HEK293T (cell line): ENCODE data around the gene CCDC126.

Experiments used
- CTCF ChIA-PET: fragments of 350-600 bp; formaldehyde crosslinking; extraction: SDS; loops from one replicate; lab custom pipeline; 2021; ENCODE audit warnings: antibody characterized with exemption, inconsistent platforms; lab: Yijun Ruan, JAX
- POLR2A ChIA-PET: fragments of 350-600 bp; formaldehyde crosslinking; extraction: SDS; loops from one replicate; lab custom pipeline; 2020; ENCODE audit warnings: antibody characterized with exemption, inconsistent platforms; lab: Yijun Ruan, JAX
- DNase-seq: peaks from one replicate; pipeline ENCODE4 v3.0.0; 2012; ENCODE audit warnings: mixed read lengths; ENCODE audit errors: extremely low spot score
- ARNT ChIP-seq: fragments of 450-650 bp; IDR thresholded peaks from 2 replicates; pipeline ENCODE4 v1.6.1; 2017; ENCODE audit warnings: mild to moderate bottlenecking
- BHLHE40 ChIP-seq: fragments of 450-650 bp; IDR thresholded peaks from 2 replicates; pipeline ENCODE4 v1.6.1; 2016; ENCODE audit warnings: mild to moderate bottlenecking, moderate library complexity, borderline replicate concordance
- CTBP1 ChIP-seq: fragments of 450-650 bp; IDR thresholded peaks from 2 replicates; pipeline ENCODE4 v1.6.1; 2016; ENCODE audit warnings: borderline replicate concordance
- ELF4 ChIP-seq: fragments of 450-650 bp; IDR thresholded peaks from 2 replicates; pipeline ENCODE4 v1.6.1; 2017; ENCODE audit warnings: antibody characterized with exemption
- FOXA1 ChIP-seq: fragments of 450-650 bp; IDR thresholded peaks from 2 replicates; pipeline ENCODE4 v1.6.1; 2016; ENCODE audit warnings: mild to moderate bottlenecking
- FOXK2 ChIP-seq: fragments of 450-650 bp; IDR thresholded peaks from 2 replicates; pipeline ENCODE4 v1.6.1; 2016; ENCODE audit warnings: mild to moderate bottlenecking
- FOXM1 ChIP-seq: fragments of 450-650 bp; IDR thresholded peaks from 2 replicates; pipeline ENCODE4 v1.6.1; 2017; ENCODE audit warnings: mild to moderate bottlenecking, borderline replicate concordance
- HDGF ChIP-seq: fragments of 450-650 bp; IDR thresholded peaks from 2 replicates; pipeline ENCODE4 v1.6.1; 2017; ENCODE audit warnings: antibody characterized with exemption, borderline replicate concordance
- L3MBTL2 ChIP-seq: fragments of 450-650 bp; conservative IDR thresholded peaks from 2 replicates; pipeline ENCODE4 v1.6.1; 2016; ENCODE audit warnings: mild to moderate bottlenecking
- LEF1 ChIP-seq: fragments of 450-650 bp; IDR thresholded peaks from 2 replicates; pipeline ENCODE4 v1.6.1; 2017; ENCODE audit warnings: mild to moderate bottlenecking, borderline replicate concordance
- NFRKB ChIP-seq: fragments of 450-650 bp; IDR thresholded peaks from 2 replicates; pipeline ENCODE4 v1.6.1; 2016; ENCODE audit warnings: mild to moderate bottlenecking, moderate library complexity
- PKNOX1 ChIP-seq: fragments of 450-650 bp; IDR thresholded peaks from 2 replicates; pipeline ENCODE4 v1.6.1; 2016
- SP1 ChIP-seq: fragments of 450-650 bp; IDR thresholded peaks from 2 replicates; pipeline ENCODE4 v1.6.1; 2017
- SUZ12 ChIP-seq: fragments of 450-650 bp; IDR thresholded peaks from 2 replicates; pipeline ENCODE4 v1.6.1; 2016; ENCODE audit warnings: mild to moderate bottlenecking
- TARDBP ChIP-seq: fragments of 450-650 bp; IDR thresholded peaks from 2 replicates; pipeline ENCODE4 v1.6.1; 2016
- ZNF384 ChIP-seq: fragments of 450-650 bp; IDR thresholded peaks from 2 replicates; pipeline ENCODE4 v1.6.1; 2016

CCDC126 gene

DNA sequence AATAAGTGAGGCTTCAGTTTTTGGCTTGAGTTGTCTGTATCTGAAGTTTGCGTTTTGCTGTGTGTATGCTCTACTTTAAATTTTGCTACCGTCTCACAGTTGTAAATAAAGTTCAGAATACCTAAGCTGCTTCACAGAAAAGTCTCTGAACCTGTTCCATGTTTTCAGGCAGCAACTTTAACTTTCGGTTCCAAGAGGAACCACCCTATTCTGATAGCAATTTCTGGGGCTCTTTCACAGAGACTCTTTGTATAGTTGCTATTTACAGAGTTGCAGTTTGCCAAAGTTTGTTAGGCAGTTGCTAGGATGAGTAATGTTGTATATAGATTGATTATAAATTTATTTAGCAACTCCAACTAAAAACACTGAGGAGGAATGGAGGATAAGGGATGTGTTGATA lies 88.5 kb downstream of the CCDC126 start:
- CTCF ChIA-PET: interaction anchor here (1.1 kb wide), 1 partner anchor 85 kb away, joined by 6 read pairs; no protein-coding TSS in a partner anchor
- TF ChIP-seq SUZ12: no peak
- TF ChIP-seq ZNF384: no peak
- TF ChIP-seq ELF4: no peak
- TF ChIP-seq FOXM1: no peak
- no peak for TF ChIP-seq PKNOX1
- no peak for TF ChIP-seq FOXA1
- no peak for TF ChIP-seq FOXK2

DNA sequence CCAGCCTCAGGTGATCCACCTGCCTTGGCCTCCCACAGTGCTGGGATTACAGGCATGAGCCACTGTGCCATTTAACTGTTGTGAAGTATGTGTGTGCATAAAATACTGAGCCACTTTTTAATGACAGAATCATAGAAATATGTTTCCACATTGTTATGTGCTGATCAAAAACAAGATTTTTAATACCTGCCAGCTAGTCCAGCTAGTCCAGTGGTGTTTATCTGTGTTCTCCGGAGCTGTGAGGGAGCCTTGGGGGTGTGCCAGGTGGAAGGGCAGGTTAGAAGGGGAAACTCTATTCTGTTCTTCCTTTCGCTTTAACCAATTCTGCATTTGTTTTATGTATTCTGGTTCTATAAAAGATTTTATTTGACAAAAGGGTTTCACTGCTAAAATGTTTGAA lies 89.8 kb downstream of the CCDC126 start:
- TF ChIP-seq CTBP1 (no peak), BHLHE40 (no peak), SUZ12 (no peak), LEF1 (no peak), SP1 (no peak), ELF4 (no peak), NFRKB (no peak), FOXK2 (no peak), TARDBP (no peak), ARNT (no peak), PKNOX1 (no peak), L3MBTL2 (no peak), HDGF (no peak), FOXM1 (no peak), ZNF384 (no peak)
- POLR2A ChIA-PET: no interaction called here
- CTCF ChIA-PET: interaction anchor here (1.6 kb wide), 1 partner anchor 9 kb away, joined by 4 read pairs; no protein-coding TSS in a partner anchor
- no peak for DNase-seq

More for the DNA sequence above, 88.5 kb downstream of the CCDC126 start:
- no peak for DNase-seq
- POLR2A ChIA-PET: no interaction called here

DNA sequence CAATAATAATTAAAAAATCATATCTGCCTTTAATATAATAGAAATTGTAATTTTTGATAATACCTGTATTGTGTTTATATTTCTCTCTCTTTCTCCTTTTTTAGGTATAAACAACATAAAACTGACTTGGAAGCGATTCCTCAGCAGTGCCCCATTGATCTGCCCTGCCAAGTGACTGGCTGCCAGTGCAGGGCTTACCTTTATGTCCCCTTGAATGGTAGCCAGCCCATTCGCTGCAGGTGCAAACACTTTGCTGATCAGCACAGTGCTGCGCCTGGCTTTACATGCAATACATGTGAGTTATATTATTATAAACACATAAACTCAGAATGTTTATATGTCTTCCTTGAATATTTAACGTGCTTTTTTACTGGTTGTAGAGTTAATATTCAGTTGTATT lies 92.0 kb downstream of the CCDC126 start:
- no peak for DNase-seq

DNA sequence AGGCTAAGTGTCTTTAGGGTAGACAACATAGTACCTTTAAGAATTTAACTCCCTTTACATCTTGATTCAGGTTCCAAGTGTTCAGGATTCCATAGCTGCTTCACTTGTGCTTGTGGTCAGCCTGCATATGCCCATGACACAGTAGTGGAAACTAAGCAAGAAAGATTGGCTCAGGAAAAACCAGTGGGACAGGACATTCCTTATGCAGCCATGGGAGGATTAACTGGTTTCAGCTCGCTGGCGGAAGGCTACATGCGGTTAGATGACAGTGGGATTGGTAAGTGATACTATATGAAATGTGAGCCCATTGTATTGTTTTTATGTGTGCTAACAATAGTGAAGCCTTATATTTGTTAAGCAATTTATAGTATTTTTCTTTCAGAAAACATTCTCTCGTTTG lies 94.1 kb downstream of the CCDC126 start:
- ChIA-PET CTCF (interaction anchor here (0.6 kb wide), 1 partner anchor 11 kb away, joined by 3 read pairs; no protein-coding TSS in a partner anchor), POLR2A (no interaction called here)
- DNase-seq: no peak
- TF ChIP-seq CTBP1: no peak
- no peak for TF ChIP-seq BHLHE40
- no peak for TF ChIP-seq ZNF384
- TF ChIP-seq L3MBTL2: no peak
- no peak for TF ChIP-seq ARNT
- no peak for TF ChIP-seq FOXA1
- no peak for TF ChIP-seq FOXK2
- no peak for TF ChIP-seq PKNOX1
- no peak for TF ChIP-seq FOXM1
- no peak for TF ChIP-seq NFRKB
- TF ChIP-seq LEF1: no peak
- TF ChIP-seq SUZ12: no peak
- TF ChIP-seq ELF4: no peak
- TF ChIP-seq SP1: no peak

More for the DNA sequence above, 92.0 kb downstream of the CCDC126 start:
- ChIA-PET POLR2A (no interaction called here), CTCF (no interaction called here)
- no peak for TF ChIP-seq ZNF384
- no peak for TF ChIP-seq FOXM1
- TF ChIP-seq TARDBP: no peak
- TF ChIP-seq CTBP1: no peak
- TF ChIP-seq SUZ12: no peak
- TF ChIP-seq HDGF: no peak
- no peak for TF ChIP-seq BHLHE40
- TF ChIP-seq PKNOX1: no peak

GRCh38 chr7:23693224-23693623 lies 96.0 kb downstream of the CCDC126 start:
- ChIA-PET POLR2A (no interaction called here), CTCF (no interaction called here)
- DNase-seq: no peak
- TF ChIP-seq BHLHE40 (no peak), FOXK2 (no peak), SUZ12 (no peak), L3MBTL2 (no peak)
